ENCODE results near the gene PRUNE2.

Gene PRUNE2

GRCh38 chr9:76810377-76810957 is 95.4 kb downstream of the PRUNE2 start:
- intact Hi-C loops (cut with DNase I) = loop anchor here (5.0 kb wide), 1 partner anchor 177 kb away; no protein-coding TSS in a partner anchor
- DNase-seq = peak in 34 of 42 donors; percentile 9 to 85 (median 50)

- intact Hi-C loops (cut with DNase I) = no loop called here
- no peak for DNase-seq
Observed at GRCh38 chr9:76808636-76809035, 97.3 kb downstream of the PRUNE2 start.

GRCh38 chr9:76803762-76804161 is 102.2 kb downstream of the PRUNE2 start:
- intact Hi-C loops (cut with DNase I) = no loop called here
- DNase-seq = no peak

GRCh38 chr9:76803083-76803482 is 102.8 kb downstream of the PRUNE2 start:
- intact Hi-C loops (cut with DNase I) = no loop called here
- DNase-seq = no peak

- intact Hi-C loops (cut with DNase I) = no loop called here
- DNase-seq = no peak
Observed at GRCh38 chr9:76800901-76801300, 105.0 kb downstream of the PRUNE2 start.

GRCh38 chr9:76799473-76799872 is 106.4 kb downstream of the PRUNE2 start:
- DNase-seq = no peak
- intact Hi-C loops (cut with DNase I) = no loop called here

GRCh38 chr9:76798527-76798926 is 107.4 kb downstream of the PRUNE2 start:
- intact Hi-C loops (cut with DNase I) = no loop called here
- no peak for DNase-seq

GRCh38 chr9:76796296-76796695 is 109.6 kb downstream of the PRUNE2 start:
- DNase-seq = no peak
- intact Hi-C loops (cut with DNase I) = no loop called here

- no peak for DNase-seq
- intact Hi-C loops (cut with DNase I) = no loop called here
Observed at GRCh38 chr9:76793784-76794431, 112.0 kb downstream of the PRUNE2 start.

GRCh38 chr9:76789840-76790239 is 116.1 kb downstream of the PRUNE2 start:
- intact Hi-C loops (cut with DNase I) = no loop called here
- DNase-seq = no peak

- intact Hi-C loops (cut with DNase I) = no loop called here
- DNase-seq = peak in 1 of 42 donors; percentile 38
Observed at GRCh38 chr9:76787677-76788076, 118.2 kb downstream of the PRUNE2 start.

- no peak for DNase-seq
- intact Hi-C loops (cut with DNase I) = no loop called here
Observed at GRCh38 chr9:76785501-76785900, 120.4 kb downstream of the PRUNE2 start.

GRCh38 chr9:76784881-76785280 is 121.0 kb downstream of the PRUNE2 start:
- DNase-seq = no peak
- intact Hi-C loops (cut with DNase I) = no loop called here

GRCh38 chr9:76772686-76773445 is 133.0 kb downstream of the PRUNE2 start:
- intact Hi-C loops (cut with DNase I) = no loop called here
- no peak for DNase-seq

GRCh38 chr9:76766126-76766525 is 139.8 kb downstream of the PRUNE2 start:
- no peak for DNase-seq
- intact Hi-C loops (cut with DNase I) = no loop called here

- intact Hi-C loops (cut with DNase I) = no loop called here
- DNase-seq = peak in 1 of 42 donors; percentile 21
Observed at GRCh38 chr9:76764138-76764537, 141.8 kb downstream of the PRUNE2 start, which contains the start of gene PCA3. Gene PCA3 (plus strand): TSS chr9:76764438.

GRCh38 chr9:76761448-76761847 is 144.5 kb downstream of the PRUNE2 start:
- intact Hi-C loops (cut with DNase I) = no loop called here

GRCh38 chr9:76759732-76760131 is 146.2 kb downstream of the PRUNE2 start:
- intact Hi-C loops (cut with DNase I) = no loop called here
- peak in 1 of 42 donors; percentile 4 for DNase-seq

More at GRCh38 chr9:76761448-76761847, 144.5 kb downstream of the PRUNE2 start:
- peak in 1 of 42 donors; percentile 9 for DNase-seq

GRCh38 chr9:76758476-76758875 is 147.4 kb downstream of the PRUNE2 start:
- intact Hi-C loops (cut with DNase I) = no loop called here
- DNase-seq = no peak

- no peak for DNase-seq
Observed at GRCh38 chr9:76756941-76757673, 148.8 kb downstream of the PRUNE2 start.

More at GRCh38 chr9:76756941-76757673, 148.8 kb downstream of the PRUNE2 start:
- intact Hi-C loops (cut with DNase I) = no loop called here

All from head of caudate nucleus (tissue), 42 donors.